SKM-1 (cell line): ENCODE results near the gene HOXD3.

Experiments used
- DNase-seq: peaks from one replicate; lab custom pipeline; 2025; ENCODE audit not compliant: unreplicated experiment; lab: John Stamatoyannopoulos, UW

Gene HOXD3

GRCh38 chr2:176121190-176122051 is 35.7 kb upstream of the HOXD3 start:
- DNase-seq, result no peak

GRCh38 chr2:176122052-176122682 is 34.9 kb upstream of the HOXD3 start:
- no peak for DNase-seq

- no peak for DNase-seq
These were observed 34.3 kb upstream of the HOXD3 start, which contains the start of gene HOXD9 for GRCh38 chr2:176122683-176123410. Gene HOXD9 (plus strand): TSS chr2:176122719. CDS start chr2:176122769, 50 bp downstream.

GRCh38 chr2:176123411-176124109 is 33.5 kb upstream of the HOXD3 start:
- DNase-seq, result no peak

GRCh38 chr2:176124110-176124946 is 32.8 kb upstream of the HOXD3 start:
- no peak for DNase-seq

- DNase-seq, result no peak
These were observed 31.9 kb upstream of the HOXD3 start for GRCh38 chr2:176124947-176125771.

GRCh38 chr2:176125772-176126054 is 31.4 kb upstream of the HOXD3 start:
- no peak for DNase-seq

- peak; percentile 42 for DNase-seq
These were observed 30.0 kb upstream of the HOXD3 start for GRCh38 chr2:176126929-176127773.

- DNase-seq, result no peak
These were observed 29.4 kb upstream of the HOXD3 start for GRCh38 chr2:176127774-176128072.

GRCh38 chr2:176128172-176128981 is 28.7 kb upstream of the HOXD3 start:
- no peak for DNase-seq

GRCh38 chr2:176128982-176129796 is 27.9 kb upstream of the HOXD3 start, which contains the start of gene HOXD8:
Gene HOXD8 (plus strand): TSS chr2:176129705. CDS start chr2:176130367, 662 bp downstream.
- DNase-seq, result no peak

- DNase-seq, result no peak
These were observed 27.3 kb upstream of the HOXD3 start for GRCh38 chr2:176129813-176130146.

- no peak for DNase-seq
These were observed 26.8 kb upstream of the HOXD3 start for GRCh38 chr2:176130147-176130956.

GRCh38 chr2:176130957-176131847 is 25.9 kb upstream of the HOXD3 start:
- DNase-seq, result no peak

- no peak for DNase-seq
These were observed 25.3 kb upstream of the HOXD3 start for GRCh38 chr2:176131848-176132158.
